HepG2 (cell line): ENCODE data around the gene ZNF367. TPM values are rescaled to one million over a fixed set of nuclear protein-coding genes. Genes with fewer than 3 reads are reported as not detected.

Source experiments
- CCAR2 ChIP-seq: fragments of 200-400 bp; formaldehyde crosslinking; optimal IDR thresholded peaks from 2 replicates; pipeline ENCODE3; 2018; ENCODE audit warnings: low read depth, mild to moderate bottlenecking, low read length, moderate library complexity
- EZH2 ChIP-seq: conservative IDR thresholded peaks from 2 replicates; pipeline ENCODE4 v1.6.1; 2012; ENCODE audit warnings: mild to moderate bottlenecking, low read depth, low read length, moderate library complexity
- HCFC1 ChIP-seq: fragments of 150-350 bp; IDR thresholded peaks from 2 replicates; pipeline ENCODE4 v1.6.1; 2014; ENCODE audit warnings: low read depth, low read length
- IRF9 ChIP-seq: sonication (generic); formaldehyde crosslinking; IDR thresholded peaks from 2 replicates; pipeline ENCODE4 v1.8.0; 2022; ENCODE audit warnings: missing genetic modification reagents, mild to moderate bottlenecking, borderline replicate concordance
- JDP2 ChIP-seq: sonication (generic); formaldehyde crosslinking; IDR thresholded peaks from 2 replicates; pipeline ENCODE4 v1.8.1; 2022; ENCODE audit warnings: missing genetic modification reagents, borderline replicate concordance
- JUND ChIP-seq: sonication (generic); formaldehyde crosslinking; IDR thresholded peaks from 2 replicates; pipeline ENCODE4 v1.8.0; 2022; ENCODE audit warnings: mild to moderate bottlenecking, missing genetic modification reagents
- KDM2A ChIP-seq: sonication (generic); formaldehyde crosslinking; IDR thresholded peaks from 2 replicates; pipeline ENCODE4 v1.4.0; 2020; ENCODE audit warnings: low read depth, missing genetic modification reagents, borderline replicate concordance
- NCOA5 ChIP-seq: sonication (generic); formaldehyde crosslinking; IDR thresholded peaks from 2 replicates; pipeline ENCODE4 v1.4.0; 2020; ENCODE audit warnings: missing genetic modification reagents
- NONO ChIP-seq, 2 experiments: fragments of 450-650 bp in 1 of 2; sonication (generic) in 1 of 2; formaldehyde crosslinking in 1 of 2; IDR thresholded peaks in 1 of 2; conservative IDR thresholded peaks in 1 of 2; 2 replicates each; pipeline versions ENCODE4 v1.6.1 to v1.8.0; 2017 to 2022; ENCODE audit warnings: mild to moderate bottlenecking in 1 of 2, missing genetic modification reagents in 1 of 2, moderate library complexity in 1 of 2
- PAWR ChIP-seq: sonication (generic); formaldehyde crosslinking; IDR thresholded peaks from 2 replicates; pipeline ENCODE4 v1.4.0; 2020; ENCODE audit warnings: missing genetic modification reagents, mild to moderate bottlenecking, borderline replicate concordance
- SALL2 ChIP-seq: sonication (generic); formaldehyde crosslinking; IDR thresholded peaks from 2 replicates; pipeline ENCODE4 v1.8.1; 2023; ENCODE audit warnings: mild to moderate bottlenecking, missing genetic modification reagents, inconsistent platforms
- SAP130 ChIP-seq: IDR thresholded peaks from 2 replicates; pipeline ENCODE4 v1.6.1; 2016; ENCODE audit warnings: low read depth
- TBX2 ChIP-seq: sonication (generic); formaldehyde crosslinking; IDR thresholded peaks from 2 replicates; pipeline ENCODE4 v1.5.0; 2020; ENCODE audit warnings: missing genetic modification reagents, mild to moderate bottlenecking, borderline replicate concordance
- TP53 ChIP-seq: sonication (generic); formaldehyde crosslinking; conservative IDR thresholded peaks from 2 replicates; pipeline ENCODE4 v1.4.0; 2020; ENCODE audit warnings: missing genetic modification reagents
- TRIM22 ChIP-seq: fragments of 450-650 bp; IDR thresholded peaks from 2 replicates; pipeline ENCODE4 v1.6.1; 2017
- ZBTB38 ChIP-seq: sonication (generic); formaldehyde crosslinking; IDR thresholded peaks from 2 replicates; pipeline ENCODE4 v1.5.1; 2020; ENCODE audit warnings: mild to moderate bottlenecking, missing genetic modification reagents
- ZFP41 ChIP-seq: sonication (generic); formaldehyde crosslinking; IDR thresholded peaks from 2 replicates; pipeline ENCODE4 v1.4.0; 2020; ENCODE audit warnings: mild to moderate bottlenecking, missing genetic modification reagents, borderline replicate concordance
- ZNF570 ChIP-seq: sonication (generic); formaldehyde crosslinking; IDR thresholded peaks from 2 replicates; pipeline ENCODE4 v1.4.0; 2020; ENCODE audit warnings: mild to moderate bottlenecking, missing genetic modification reagents, borderline replicate concordance
- ZNF609 ChIP-seq: sonication (generic); formaldehyde crosslinking; IDR thresholded peaks from 2 replicates; pipeline ENCODE4 v1.4.0; 2020; ENCODE audit warnings: mild to moderate bottlenecking, missing genetic modification reagents, borderline replicate concordance
- ZNF7 ChIP-seq: IDR thresholded peaks from 2 replicates; pipeline ENCODE4 v1.6.1; 2016; ENCODE audit warnings: missing biosample characterization, missing genetic modification reagents
- ZNF709 ChIP-seq: sonication (generic); formaldehyde crosslinking; IDR thresholded peaks from 2 replicates; pipeline ENCODE4 v1.5.0; 2020; ENCODE audit warnings: mild to moderate bottlenecking, missing genetic modification reagents
- ZNF740 ChIP-seq: sonication (generic); formaldehyde crosslinking; IDR thresholded peaks from 2 replicates; pipeline ENCODE4 v1.4.0; 2020; ENCODE audit warnings: missing genetic modification reagents
- ZNF776 ChIP-seq: sonication (generic); formaldehyde crosslinking; IDR thresholded peaks from 2 replicates; pipeline ENCODE4 v1.4.0; 2020; ENCODE audit warnings: mild to moderate bottlenecking, missing genetic modification reagents
- polyA plus RNA-seq, 8 experiments: library from polyadenylated mRNA; depleted of rRNA in 3 of 8; stranded (reverse) in 7 of 8; unstranded in 1 of 8; fragments of >200 nt; fragmentation: Illumina TruSeq in 4 of 8; extraction: Trizol in 4 of 8; gene quantifications; 2 replicates each; pipeline versions ENCODE4 v1.2.1 to v1.2.3, GENCODE V29; 2011 to 2016; ENCODE audit warnings: low read depth in 4 of 8, missing spikeins in 1 of 8, mixed read lengths in 1 of 8; ENCODE audit not compliant: insufficient read depth in 1 of 8
- total RNA-seq, 5 experiments: library from RNA; depleted of rRNA; stranded (reverse); fragments of >200 nt; fragmentation: Illumina TruSeq; extraction: Trizol; gene quantifications; 2 replicates each; pipeline ENCODE4 v1.2.3, GENCODE V29; 2016; ENCODE audit warnings: low read depth in 1 of 5

The ZNF367 gene
- total and polyA plus RNA-seq, 2 of the 13 experiments (the other 11 are each of a cell fraction or from before 2014, with no cell fraction given): 2.9 to 7.7 TPM

- no peak for TF ChIP-seq ZNF609
- no peak; the same call in 1 of the 2 replicates for TF ChIP-seq TP53 (CRISPR knock-in tag)
- no peak for TF ChIP-seq EZH2
- 0 out of 2 replicates have a peak, but pooled peaks have one; percentile 18 for TF ChIP-seq ZNF709
- TF ChIP-seq ZBTB38 (CRISPR knock-in tag): peak; percentile 74; the same call in 1 of the 2 replicates
- no peak for TF ChIP-seq ZNF7 (CRISPR knock-in tag)
- TF ChIP-seq SALL2 (CRISPR knock-in tag): peak; percentile 71
- TF ChIP-seq IRF9 (CRISPR knock-in tag): peak; percentile 66; the same call in 1 of the 2 replicates
- no peak for TF ChIP-seq NONO (IDR thresholded peaks at IDR 0.05)
- peak; percentile 86 for TF ChIP-seq NONO (CRISPR knock-in tag; conservative IDR thresholded peaks at IDR 0.05)
- peak; percentile 39; the same call in 1 of the 2 replicates for TF ChIP-seq TBX2
- TF ChIP-seq ZNF776: no peak
- TF ChIP-seq JDP2 (CRISPR knock-in tag): peak; percentile 26; the same call in 1 of the 2 replicates
- no peak for TF ChIP-seq PAWR
- no peak for TF ChIP-seq TRIM22
- TF ChIP-seq HCFC1: no peak
- TF ChIP-seq NCOA5: no peak
- TF ChIP-seq ZFP41 (CRISPR knock-in tag): no peak
- TF ChIP-seq SAP130 (CRISPR knock-in tag): peak; percentile 76
- TF ChIP-seq JUND: no peak
- TF ChIP-seq ZNF740 (CRISPR knock-in tag): no peak
- no peak for TF ChIP-seq ZNF570 (CRISPR knock-in tag)
- TF ChIP-seq KDM2A (CRISPR knock-in tag): peak; percentile 78
- no peak for TF ChIP-seq CCAR2
Observed at GRCh38 chr9:96418920-96419690, 935 bp upstream of the ZNF367 start (continued).
